ENCODE data around the gene TASP1.

GRCh38 chr20:13403453-13403852, 235.3 kb downstream of the TASP1 start:
- TF ChIP-seq CTCF (IDR thresholded peaks at IDR 0.05; ENCODE audit: low read depth, low read length): no peak
- no peak for TF ChIP-seq EZH2phosphoT487 (IDR thresholded peaks at IDR 0.05; ENCODE audit: low read depth)

All from OCI-LY3 (cell line).